ENCODE data around the gene SPINK4.
A peak's percentile ranks its signal among the peaks of the same experiment; 100 is the strongest.

SPINK4 gene

GRCh38 chr9:33229359-33230114 lies 10.4 kb upstream of the SPINK4 start:
- Histone ChIP-seq H3K27ac (ENCODE audit: low read length) (no peak overlapping the region), H3K9me2 (replicated peaks; ENCODE audit: insufficient read depth, low read length) (no peaks in the 10 kb centered on the region), H3K4me1 (ENCODE audit: low read length) (peaks cover 4% of the 10 kb centered on the region; the same call in 1 of the 2 replicates), H3F3A (ENCODE audit: insufficient read depth, low read length) (no peaks in the 10 kb centered on the region), H3K36me3 (replicated peaks; ENCODE audit: insufficient read depth, low read length) (no peaks in the 10 kb centered on the region), H3K4me2 (ENCODE audit: low read depth, low read length) (no peak overlapping the region), H3K27me3 (replicated peaks; ENCODE audit: insufficient read depth, low read length) (no peaks in the 10 kb centered on the region), H3K9ac (ENCODE audit: low read length) (no peak overlapping the region), H4K20me1 (ENCODE audit: insufficient read depth, low read length) (no peaks in the 10 kb centered on the region), H3K9me3 (replicated peaks; ENCODE audit: insufficient read depth, low read length) (no peaks in the 10 kb centered on the region), H2AFZ (ENCODE audit: low read length) (no peak overlapping the region), H3K79me2 (ENCODE audit: low read length) (no peaks in the 10 kb centered on the region), H3K4me3 (ENCODE audit: low read length) (no peak overlapping the region)
- peak; percentile 6 for DNase-seq
- TF ChIP-seq EZH2 (optimal IDR thresholded peaks at IDR 0.05; ENCODE audit: low read depth, low read length): no peak
- TF ChIP-seq CTCF (IDR thresholded peaks at IDR 0.05; ENCODE audit: low read length): no peak
- no peak for TF ChIP-seq EZH2phosphoT487 (IDR thresholded peaks at IDR 0.05; ENCODE audit: low read length)

GRCh38 chr9:33230756-33231622 lies 9.0 kb upstream of the SPINK4 start:
- no peak overlapping the region for H2AFZ ChIP-seq (ENCODE audit: low read length)
- no peaks in the 10 kb centered on the region for H3K36me3 ChIP-seq (replicated peaks; ENCODE audit: insufficient read depth, low read length)
- H3K9me3 ChIP-seq (replicated peaks; ENCODE audit: insufficient read depth, low read length): no peaks in the 10 kb centered on the region
- H3K4me3 ChIP-seq (ENCODE audit: low read length): no peak overlapping the region
- DNase-seq: peak; percentile 0
- no peak for TF ChIP-seq CTCF (IDR thresholded peaks at IDR 0.05; ENCODE audit: low read length)
- no peak for TF ChIP-seq EZH2phosphoT487 (IDR thresholded peaks at IDR 0.05; ENCODE audit: low read length)
- TF ChIP-seq EZH2 (optimal IDR thresholded peaks at IDR 0.05; ENCODE audit: low read depth, low read length): no peak
- H3K9ac ChIP-seq (ENCODE audit: low read length): no peak overlapping the region
- H3K79me2 ChIP-seq (ENCODE audit: low read length): no peaks in the 10 kb centered on the region
- no peak overlapping the region for H3K27ac ChIP-seq (ENCODE audit: low read length)
- no peaks in the 10 kb centered on the region for H4K20me1 ChIP-seq (ENCODE audit: insufficient read depth, low read length)
- H3K9me2 ChIP-seq (replicated peaks; ENCODE audit: insufficient read depth, low read length): no peaks in the 10 kb centered on the region
- H3K4me1 ChIP-seq (ENCODE audit: low read length): no peaks in the 10 kb centered on the region
- no peaks in the 10 kb centered on the region for H3F3A ChIP-seq (ENCODE audit: insufficient read depth, low read length)
- H3K27me3 ChIP-seq (replicated peaks; ENCODE audit: insufficient read depth, low read length): no peaks in the 10 kb centered on the region
- no peak overlapping the region for H3K4me2 ChIP-seq (ENCODE audit: low read depth, low read length)

DNA sequence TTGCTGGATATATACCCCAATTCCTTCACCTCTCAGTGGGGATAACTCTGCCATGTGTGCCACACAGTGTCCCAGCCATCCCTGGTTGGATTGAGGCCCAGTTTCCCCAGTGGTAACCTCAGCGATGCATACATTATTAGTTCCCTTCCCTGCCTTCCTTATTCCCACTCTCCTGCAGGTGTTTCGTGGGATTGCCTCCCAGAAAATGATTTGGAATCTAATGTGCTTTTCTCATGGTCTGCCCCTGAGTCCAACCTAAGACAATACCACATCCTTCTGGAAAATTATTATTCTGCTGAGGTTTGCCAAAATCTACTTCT lies 8.4 kb upstream of the SPINK4 start:
- no peak for DNase-seq
- Histone ChIP-seq H3K36me3 (replicated peaks; ENCODE audit: insufficient read depth, low read length) (no peaks in the 10 kb centered on the region), H3K9ac (ENCODE audit: low read length) (no peak overlapping the region), H3K27me3 (replicated peaks; ENCODE audit: insufficient read depth, low read length) (no peaks in the 10 kb centered on the region), H3K27ac (ENCODE audit: low read length) (no peak overlapping the region), H3K79me2 (ENCODE audit: low read length) (no peaks in the 10 kb centered on the region), H4K20me1 (ENCODE audit: insufficient read depth, low read length) (no peaks in the 10 kb centered on the region), H3K4me2 (ENCODE audit: low read depth, low read length) (no peak overlapping the region), H3F3A (ENCODE audit: insufficient read depth, low read length) (no peaks in the 10 kb centered on the region), H3K9me3 (replicated peaks; ENCODE audit: insufficient read depth, low read length) (no peaks in the 10 kb centered on the region), H3K4me1 (ENCODE audit: low read length) (no peaks in the 10 kb centered on the region), H3K9me2 (replicated peaks; ENCODE audit: insufficient read depth, low read length) (no peaks in the 10 kb centered on the region), H3K4me3 (ENCODE audit: low read length) (no peak overlapping the region), H2AFZ (ENCODE audit: low read length) (no peak overlapping the region)
- no peak for TF ChIP-seq CTCF (IDR thresholded peaks at IDR 0.05; ENCODE audit: low read length)
- TF ChIP-seq EZH2phosphoT487 (IDR thresholded peaks at IDR 0.05; ENCODE audit: low read length): no peak
- TF ChIP-seq EZH2 (optimal IDR thresholded peaks at IDR 0.05; ENCODE audit: low read depth, low read length): no peak
